Activated CD4-positive, alpha-beta T cell treated with anti-CD3 and anti-CD28 coated beads, Interleukin-2, amount 50 U/mL, for 24 hours (primary cell): Measurements from ENCODE around the gene MOG.

Experiments
- DNase-seq, 2 donors: peaks; one replicate each; pipeline ENCODE4 v3.0.0-alpha.2; 2020; ENCODE audit warnings: low read depth in 1 of 2, low spot score in 1 of 2

The MOG gene

DNA sequence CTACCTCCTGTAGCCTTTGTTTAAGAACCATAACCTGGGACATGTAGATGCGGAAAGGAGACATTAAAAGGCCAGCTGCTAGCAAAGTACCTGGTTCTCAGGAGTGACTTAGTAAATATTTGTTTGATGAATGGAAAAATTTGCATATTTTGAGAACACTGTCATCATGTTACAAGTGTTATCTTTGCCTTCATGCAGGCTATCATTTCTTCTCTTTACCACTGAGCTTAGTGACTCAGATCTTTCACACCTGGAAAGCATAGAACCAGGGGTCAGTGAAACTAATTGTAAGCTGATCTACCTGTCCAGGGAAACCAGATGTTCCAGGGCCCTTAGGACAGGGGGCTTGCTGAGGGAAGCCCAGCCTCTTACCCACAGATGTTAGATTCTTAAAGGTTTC, 18.7 kb downstream of the MOG start:
- no peak for DNase-seq

GRCh38 chr6:29676981-29677601, 20.2 kb downstream of the MOG start:
- no peak for DNase-seq

- no peak for DNase-seq
Observed at GRCh38 chr6:29678114-29678513, 21.2 kb downstream of the MOG start.

DNA sequence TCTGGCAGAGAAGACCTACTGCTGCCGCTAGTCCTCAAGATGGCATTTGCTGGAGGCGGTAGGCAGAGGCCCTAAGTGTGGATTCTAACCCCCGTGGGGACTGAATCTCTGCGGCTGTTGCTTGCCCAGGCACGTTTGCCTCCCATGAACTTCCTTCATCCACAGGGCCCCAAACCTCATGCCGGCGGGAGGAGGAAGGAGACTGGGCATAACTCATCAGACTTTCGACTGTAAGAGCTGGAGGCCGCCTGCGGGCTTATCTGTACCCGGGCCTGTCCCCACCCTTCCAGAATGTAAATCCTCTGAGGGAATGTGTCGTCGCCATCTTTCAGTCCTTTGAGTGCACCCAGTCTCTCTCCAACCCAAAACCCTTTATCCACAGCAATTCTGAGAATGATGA, 23.1 kb downstream of the MOG start:
- DNase-seq: no peak

- no peak for DNase-seq
Observed at GRCh38 chr6:29680416-29680815, 23.5 kb downstream of the MOG start.

DNA sequence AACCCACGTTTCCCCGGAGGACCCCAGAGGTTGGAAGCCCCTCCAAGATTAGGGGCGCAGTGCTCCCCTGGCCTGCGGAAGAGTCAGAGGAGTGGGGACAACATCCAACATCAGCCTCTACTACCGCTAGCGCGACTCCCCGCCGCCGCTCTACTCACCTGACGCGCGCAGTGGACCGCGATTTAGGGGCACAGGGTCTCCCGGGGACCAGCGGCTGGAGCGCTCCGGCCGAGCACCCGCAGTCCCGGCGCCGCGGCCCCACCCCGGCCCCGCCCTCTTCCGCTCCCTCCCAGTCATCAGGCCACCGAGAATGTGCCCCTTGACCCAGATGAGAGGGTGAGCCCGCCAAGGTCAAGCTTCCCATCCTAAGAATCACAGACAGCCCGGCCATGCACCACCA, 24.0 kb downstream of the MOG start, which contains the start of gene ZFP57:
TSS of gene ZFP57 (minus strand) at position 249 of the 400 bp plus-strand sequence. CDS start 4,149 bp downstream, outside the sequence.
- DNase-seq: no peak

- no peak for DNase-seq
Observed at GRCh38 chr6:29681811-29682210, 24.9 kb downstream of the MOG start.

- no peak for DNase-seq
Observed at GRCh38 chr6:29685718-29686326, 28.9 kb downstream of the MOG start.

DNA sequence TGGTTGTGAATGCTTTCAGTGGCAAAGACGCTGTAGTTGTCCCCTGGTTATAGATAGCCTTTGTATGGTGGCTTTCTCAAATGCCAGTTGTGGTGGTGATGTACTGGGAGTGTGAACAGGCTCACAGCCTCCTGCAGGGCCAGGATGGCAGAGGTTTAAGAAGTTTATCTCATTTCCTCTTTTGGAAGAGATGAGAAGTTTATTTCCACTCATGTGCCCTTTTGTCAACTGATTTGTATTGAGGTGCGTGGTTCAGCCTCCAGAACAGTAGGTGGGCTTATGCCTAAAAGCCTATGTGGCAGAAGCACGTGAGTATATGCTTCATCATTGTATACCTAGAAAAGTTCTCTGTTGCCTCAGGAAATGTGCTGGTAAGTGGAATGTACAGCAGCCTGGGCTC, 37.7 kb downstream of the MOG start:
- no peak for DNase-seq

GRCh38 chr6:29696147-29697125, 39.5 kb downstream of the MOG start:
- no peak for DNase-seq

DNA sequence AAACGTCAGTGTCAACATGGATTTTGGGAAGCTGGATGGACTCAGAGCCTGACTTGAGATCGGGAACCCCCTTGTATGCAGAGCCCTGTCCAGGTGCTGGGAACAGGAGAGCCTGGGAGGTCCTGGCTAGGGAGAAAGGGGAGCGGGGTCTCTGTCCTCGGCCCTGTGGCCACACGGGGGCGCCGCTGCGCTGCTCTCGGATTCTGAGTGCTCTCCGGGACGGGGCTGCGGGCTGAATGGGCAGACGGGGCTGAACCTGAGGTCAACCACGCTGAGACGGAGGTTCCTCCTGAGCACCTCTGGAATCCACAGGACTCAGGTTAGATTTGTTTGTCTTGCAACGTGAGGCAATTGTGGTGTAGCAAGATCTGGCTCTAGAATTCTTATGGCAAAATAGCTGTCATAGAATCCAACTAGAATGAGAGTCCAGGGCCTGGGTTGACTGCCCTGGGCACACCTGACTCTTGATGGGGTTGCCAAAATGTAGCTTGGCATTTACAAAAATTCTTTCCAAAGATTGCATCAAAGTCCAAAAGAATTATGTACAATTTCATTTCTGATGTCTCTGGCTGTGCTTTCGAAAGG, 45.7 kb downstream of the MOG start:
- peak; percentile 61 to 71 for DNase-seq

DNA sequence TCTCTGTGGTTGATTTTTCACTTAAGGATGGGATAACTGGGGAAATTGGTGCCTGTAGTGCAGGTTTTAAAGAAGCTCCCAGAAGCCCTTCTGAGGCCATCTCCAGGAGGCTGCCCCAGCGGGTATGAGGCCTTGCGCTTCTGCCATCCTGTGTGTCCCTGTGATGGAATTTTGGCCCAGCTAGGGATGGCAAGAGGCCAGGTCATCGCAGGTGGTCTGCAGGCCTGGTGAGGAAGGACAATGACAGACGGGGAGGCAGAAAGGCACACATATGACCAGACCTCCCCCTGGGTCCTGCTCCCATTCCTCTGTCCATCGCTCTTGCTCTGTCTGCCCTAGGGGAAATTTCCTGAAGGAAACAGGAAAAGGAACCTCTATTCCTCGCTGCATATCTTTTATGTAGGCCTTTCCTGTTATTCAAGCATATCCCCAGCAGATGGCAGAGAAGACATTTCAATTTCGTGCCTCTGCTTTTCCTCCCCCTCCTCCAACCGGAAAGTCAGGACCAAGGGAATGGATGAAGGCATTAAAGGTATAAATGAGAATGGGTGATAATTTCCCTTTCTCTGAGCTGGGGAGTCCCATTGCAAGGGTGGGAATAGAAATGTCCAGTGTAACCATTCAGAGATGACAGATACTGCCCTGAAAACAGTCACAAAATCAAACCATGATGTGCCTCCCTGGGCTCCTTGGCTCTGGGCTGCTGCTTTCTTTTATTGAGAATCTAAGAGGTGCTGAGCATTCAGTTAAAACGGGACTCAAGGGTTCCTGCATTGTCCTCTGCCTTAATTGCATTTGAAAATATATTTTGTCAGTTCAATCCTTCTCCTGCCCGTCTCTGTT, 48.7 kb downstream of the MOG start:
- no peak for DNase-seq

DNA sequence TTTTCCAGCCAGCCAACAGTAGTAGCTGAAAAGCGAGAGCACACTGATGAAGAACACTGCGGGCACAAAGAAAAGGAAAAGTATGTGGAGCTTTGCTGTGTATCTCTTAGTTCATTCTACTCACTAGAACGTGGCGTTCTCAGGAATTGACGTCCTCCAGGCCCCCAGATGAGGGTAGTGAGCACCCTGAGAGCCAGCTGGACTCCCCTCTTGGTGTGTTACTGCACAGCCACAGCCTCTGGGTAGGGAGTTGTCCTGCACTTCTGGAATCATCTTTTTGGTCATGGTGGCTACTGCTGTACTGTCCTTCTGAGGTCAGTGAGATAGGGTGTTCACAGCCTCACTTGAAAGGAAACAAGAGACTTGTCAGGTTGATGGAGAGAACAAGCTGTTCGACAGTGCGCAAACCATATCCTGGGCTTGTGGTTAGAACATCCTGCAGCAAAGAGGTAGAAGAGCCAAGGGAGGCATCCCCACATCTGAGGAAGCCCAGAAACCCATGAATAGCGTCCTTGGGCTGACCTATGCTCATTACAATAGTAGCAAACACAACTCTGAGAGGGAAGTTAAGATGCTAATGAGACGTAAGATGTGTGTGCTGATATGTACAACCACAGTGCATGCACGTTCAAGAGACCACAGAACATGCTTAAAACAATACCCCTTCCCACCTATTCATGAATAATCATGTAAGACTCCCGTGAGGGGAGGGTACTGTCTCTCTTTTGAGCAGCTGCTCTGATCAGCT, 51.7 kb downstream of the MOG start:
- DNase-seq: peak in 1 of 2 donors; percentile 41

GRCh38 chr6:29709188-29709587, 52.3 kb downstream of the MOG start:
- no peak for DNase-seq

- DNase-seq: no peak
Observed at GRCh38 chr6:29710281-29710941, 53.5 kb downstream of the MOG start.

DNA sequence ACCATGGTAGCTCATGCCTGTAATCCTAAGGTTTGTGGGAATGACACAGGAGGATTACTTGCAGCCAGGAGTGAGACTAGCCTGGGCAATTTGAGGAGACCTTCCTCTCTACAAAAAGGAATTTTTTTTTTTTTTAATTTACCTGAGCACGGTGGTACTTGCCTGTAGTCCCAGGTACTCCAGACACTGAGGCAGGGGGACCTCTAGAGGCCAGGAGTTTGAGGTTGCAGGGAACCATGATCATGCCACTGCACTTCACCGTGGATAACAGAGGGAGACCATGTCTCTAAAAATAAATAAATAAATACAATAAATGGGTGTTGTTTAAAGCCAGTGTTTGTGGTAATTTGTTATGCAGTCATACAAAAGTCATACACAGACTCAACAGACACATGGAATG, 64.0 kb downstream of the MOG start:
- no peak for DNase-seq
